Gastrocnemius medialis (tissue), 4 donors: ENCODE measurements around the gene GLT8D1.

ENCODE experiments used
- CTCF ChIP-seq, 5 experiments: fragments of 450-650 bp in 3 of 5; fragments of 200-600 bp in 2 of 5; sonication (generic) in 2 of 5; IDR thresholded peaks in 4 of 5; conservative IDR thresholded peaks in 1 of 5; 1 replicate in 4 of 5; 2 replicates in 1 of 5; pipeline ENCODE4 v1.5.1; 2016 to 2019; ENCODE audit warnings: antibody characterized with exemption in 5 of 5, mild to moderate bottlenecking in 3 of 5, moderate library complexity in 3 of 5
- POLR2A ChIP-seq, 2 donors: fragments of 450-650 bp; IDR thresholded peaks; one replicate each; pipeline ENCODE4 v1.6.1; 2017; ENCODE audit warnings: antibody characterized with exemption in 2 of 2, mild to moderate bottlenecking in 2 of 2, moderate library complexity in 2 of 2

GRCh38 chr3:52752045-52752660 lies 46.6 kb upstream of the GLT8D1 start:
- TF ChIP-seq CTCF (IDR thresholded peaks at IDR 0.05 in 4 of 5, conservative IDR thresholded peaks at IDR 0.05 in 1 of 5) = no peak
- TF ChIP-seq POLR2A (IDR thresholded peaks at IDR 0.05) = no peak
